Measurements from ENCODE around the gene C1orf141.

GRCh38 chr1:67105508-67105907 lies 29.3 kb downstream of the C1orf141 start:
- no peak for TF ChIP-seq CTCF (IDR thresholded peaks at IDR 0.05)
- TF ChIP-seq POLR2A (IDR thresholded peaks at IDR 0.05) = no peak
